ENCODE results near the gene CDR2.

Gene CDR2

GRCh38 chr16:22318690-22319358 is 55.6 kb downstream of the CDR2 start:
- TF ChIP-seq CTCF (IDR thresholded peaks at IDR 0.05), result peak; percentile 84
- TF ChIP-seq ZFX (IDR thresholded peaks at IDR 0.05; ENCODE audit: borderline replicate concordance), result no peak
- no peak overlapping the region for H3K27ac ChIP-seq

- H3K27ac ChIP-seq, result no peak overlapping the region
Observed at GRCh38 chr16:22317625-22318024, 56.8 kb downstream of the CDR2 start.

GRCh38 chr16:22317001-22317530 is 57.4 kb downstream of the CDR2 start:
- H3K27ac ChIP-seq, result no peak overlapping the region
- TF ChIP-seq ZFX (IDR thresholded peaks at IDR 0.05; ENCODE audit: borderline replicate concordance) (no peak), CTCF (IDR thresholded peaks at IDR 0.05) (no peak)

More at GRCh38 chr16:22317625-22318024, 56.8 kb downstream of the CDR2 start:
- TF ChIP-seq ZFX (IDR thresholded peaks at IDR 0.05; ENCODE audit: borderline replicate concordance) (no peak), CTCF (IDR thresholded peaks at IDR 0.05) (no peak)

- TF ChIP-seq ZFX (IDR thresholded peaks at IDR 0.05; ENCODE audit: borderline replicate concordance) (no peak), CTCF (IDR thresholded peaks at IDR 0.05) (no peak)
- no peak overlapping the region for H3K27ac ChIP-seq
Observed at GRCh38 chr16:22316411-22316811, 58.0 kb downstream of the CDR2 start.

GRCh38 chr16:22315979-22316378 is 58.4 kb downstream of the CDR2 start:
- TF ChIP-seq CTCF (IDR thresholded peaks at IDR 0.05) (no peak), ZFX (IDR thresholded peaks at IDR 0.05; ENCODE audit: borderline replicate concordance) (no peak)

GRCh38 chr16:22314661-22315626 is 59.5 kb downstream of the CDR2 start:
- no peak overlapping the region; the same call in 1 of the 2 replicates for H3K27ac ChIP-seq
- TF ChIP-seq ZFX (IDR thresholded peaks at IDR 0.05; ENCODE audit: borderline replicate concordance), result no peak
- TF ChIP-seq CTCF (IDR thresholded peaks at IDR 0.05), result no peak

More at GRCh38 chr16:22315979-22316378, 58.4 kb downstream of the CDR2 start:
- no peak overlapping the region for H3K27ac ChIP-seq
